Right lung (tissue), 10 donors: ENCODE measurements around the gene RFC2. TPM values are rescaled to one million over a fixed set of nuclear protein-coding genes. Genes with fewer than 3 reads are reported as not detected.

Experiments used
- DNase-seq, 2 donors: peaks; one replicate each; pipeline ENCODE4 v3.0.0-alpha.2; 2013
- long read RNA-seq, 8 donors: transcript quantifications; one replicate each; lab custom pipeline, GENCODE V29; 2026
- polyA plus RNA-seq, 5 donors: library from polyadenylated mRNA; unstranded; fragments of 120-200 nt; gene quantifications; one replicate each; pipeline versions ENCODE4 v1.2.1 to v1.2.3, GENCODE V29; 2013; ENCODE audit warnings: inconsistent platforms in 1 of 5, low replicate concordance in 1 of 5; ENCODE audit not compliant: insufficient read length in 5 of 5, insufficient read depth in 1 of 5

The RFC2 gene
- 10 to 100 TPM; 36.5 to 50.0 (median 38.8) TPM for polyA plus RNA-seq
- long read RNA-seq, donor 1, transcript RFC2-201 (11 exons, 1,695 nt), result major isoform, 7 of 9 reads
- long read RNA-seq, donor 1, partial matches to known transcripts, result 0 of 9 reads
- long read RNA-seq, donor 1, other reads (novel, unspliced or antisense), result 0 of 9 reads
- long read RNA-seq, donor 2, transcript RFC2-201 (11 exons, 1,695 nt), result major isoform, 10 of 11 reads
- long read RNA-seq, donor 2, partial matches to known transcripts, result 0 of 11 reads
- long read RNA-seq, donor 2, other reads (novel, unspliced or antisense), result 0 of 11 reads
- long read RNA-seq, donor 3, partial matches to known transcripts, result 0 of 5 reads
- long read RNA-seq, donor 3, other reads (novel, unspliced or antisense), result 0 of 5 reads
- long read RNA-seq, donor 4, transcript RFC2-201 (11 exons, 1,695 nt), result major isoform, 6 of 6 reads
- long read RNA-seq, donor 4, partial matches to known transcripts, result 0 of 6 reads
- long read RNA-seq, donor 4, other reads (novel, unspliced or antisense), result 0 of 6 reads
- long read RNA-seq, donor 5, transcript RFC2-201 (11 exons, 1,695 nt), result major isoform, 12 of 12 reads
- long read RNA-seq, donor 5, partial matches to known transcripts, result 0 of 12 reads
- long read RNA-seq, donor 5, other reads (novel, unspliced or antisense), result 0 of 12 reads
- long read RNA-seq, donor 6, transcript RFC2-201 (11 exons, 1,695 nt), result major isoform, 7 of 8 reads
- long read RNA-seq, donor 6, partial matches to known transcripts, result 0 of 8 reads
- long read RNA-seq, donor 6, other reads (novel, unspliced or antisense), result 0 of 8 reads
- long read RNA-seq, donor 7, transcript RFC2-201 (11 exons, 1,695 nt), result major isoform, 15 of 15 reads
- long read RNA-seq, donor 7, partial matches to known transcripts, result 0 of 15 reads
- long read RNA-seq, donor 7, other reads (novel, unspliced or antisense), result 0 of 15 reads
- long read RNA-seq, donor 8, transcript RFC2-201 (11 exons, 1,695 nt), result major isoform, 6 of 7 reads
- long read RNA-seq, donor 8, partial matches to known transcripts, result 0 of 7 reads
- long read RNA-seq, donor 8, other reads (novel, unspliced or antisense), result 0 of 7 reads

DNA sequence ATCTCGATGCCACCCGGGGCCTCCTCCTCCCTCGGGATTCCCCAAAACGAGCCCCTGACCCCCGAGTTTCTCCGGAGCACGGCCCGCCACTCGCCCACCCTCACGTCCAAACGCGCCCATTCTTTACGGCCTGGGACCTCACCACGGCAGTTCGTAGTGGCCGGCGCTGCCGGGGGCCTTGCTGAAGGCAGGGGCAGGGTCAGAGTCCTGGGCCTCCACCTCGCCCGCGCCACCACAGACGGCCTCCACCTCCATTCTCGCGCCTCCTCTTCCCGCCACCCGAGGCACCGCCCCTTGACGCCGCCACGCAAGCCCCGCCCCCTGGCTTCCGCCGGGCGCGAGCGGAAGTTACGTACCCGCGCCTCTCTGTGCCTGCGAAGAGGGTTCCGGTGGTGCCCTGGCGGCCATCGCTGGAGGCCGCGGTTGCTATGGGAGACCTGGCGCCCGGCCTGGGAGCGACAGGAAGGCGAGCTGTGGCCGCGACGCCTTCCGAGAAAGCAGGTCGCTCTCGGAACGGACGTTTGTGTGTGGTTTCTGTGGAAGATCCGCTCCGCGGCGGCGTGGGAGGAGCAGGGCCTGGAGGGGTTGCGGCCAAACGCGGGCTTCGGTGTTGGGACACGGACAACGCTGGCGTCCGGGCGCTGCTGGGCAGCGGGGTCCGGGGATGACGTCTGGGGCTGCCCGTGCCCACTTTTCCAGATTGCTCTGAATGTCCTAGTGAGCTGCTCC, at the start of gene RFC2:
RFC2 (minus strand) TSS at position 271 of the 729 bp plus-strand sequence; CDS start at position 255, 16 bp downstream.
- DNase-seq, result peak; percentile 97 to 98

DNA sequence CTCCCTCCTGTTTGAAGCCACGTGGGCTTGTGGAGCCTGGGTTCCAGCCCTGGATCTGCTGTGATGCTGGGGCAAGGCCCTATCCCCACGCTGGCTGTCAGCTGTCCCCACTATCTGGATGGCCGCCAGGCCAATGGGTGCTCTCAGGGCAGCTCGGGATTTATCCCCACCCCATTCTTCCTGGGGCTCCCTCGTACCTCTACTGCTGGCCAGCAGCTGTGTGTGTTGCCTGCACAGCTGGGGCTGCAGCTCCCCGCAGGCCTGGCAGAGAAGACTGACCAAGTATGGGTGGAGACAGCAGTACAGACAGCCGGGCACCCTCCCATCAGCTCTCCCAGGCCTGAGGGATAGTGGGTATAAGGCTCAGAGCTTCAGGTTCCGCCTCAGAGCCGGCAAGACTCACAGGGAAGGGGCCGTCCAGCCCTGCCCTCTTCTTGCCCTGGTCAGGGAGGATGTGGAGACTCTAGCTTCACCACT, 48.6 kb upstream of the RFC2 start:
- no peak for DNase-seq

DNA sequence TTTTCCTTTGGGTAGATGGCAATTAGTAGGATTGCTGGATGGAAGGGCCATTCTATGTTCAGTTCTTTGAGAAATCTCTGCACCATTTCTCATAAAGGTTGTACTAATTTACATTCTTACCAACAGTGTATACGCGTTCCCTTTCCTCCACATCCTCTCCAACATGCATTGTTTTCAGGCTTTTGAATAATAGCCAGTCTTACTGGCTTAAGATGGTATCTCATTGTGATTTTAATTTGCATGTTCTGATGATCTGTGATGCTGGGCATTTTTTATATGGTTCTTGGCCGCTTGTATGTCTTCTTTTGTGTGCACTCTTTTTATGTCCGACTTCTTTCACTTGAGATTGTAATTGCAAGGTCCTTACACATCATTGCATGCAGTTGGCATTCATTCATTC, 46.7 kb upstream of the RFC2 start:
- DNase-seq, result no peak

DNA sequence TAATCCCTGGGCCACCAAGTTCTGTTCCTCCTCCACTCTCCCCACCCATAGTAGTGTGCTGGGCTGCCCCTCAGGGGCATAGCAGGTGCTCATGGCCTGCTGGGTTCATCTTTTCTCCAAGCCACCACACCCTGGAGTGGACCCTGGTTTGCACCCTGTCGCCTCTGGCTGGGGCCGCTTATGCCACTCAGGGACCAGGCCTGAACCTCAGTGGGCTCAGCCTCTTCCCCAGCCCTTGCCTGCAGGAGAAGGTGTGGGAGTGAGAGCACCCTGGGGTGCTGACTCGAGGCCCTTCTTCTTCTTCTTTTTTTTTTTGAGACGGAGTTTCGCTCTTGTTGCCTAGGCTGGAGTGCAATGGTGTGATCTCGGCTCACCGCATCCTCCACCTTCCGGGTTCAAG, 45.2 kb upstream of the RFC2 start:
- no peak for DNase-seq

DNA sequence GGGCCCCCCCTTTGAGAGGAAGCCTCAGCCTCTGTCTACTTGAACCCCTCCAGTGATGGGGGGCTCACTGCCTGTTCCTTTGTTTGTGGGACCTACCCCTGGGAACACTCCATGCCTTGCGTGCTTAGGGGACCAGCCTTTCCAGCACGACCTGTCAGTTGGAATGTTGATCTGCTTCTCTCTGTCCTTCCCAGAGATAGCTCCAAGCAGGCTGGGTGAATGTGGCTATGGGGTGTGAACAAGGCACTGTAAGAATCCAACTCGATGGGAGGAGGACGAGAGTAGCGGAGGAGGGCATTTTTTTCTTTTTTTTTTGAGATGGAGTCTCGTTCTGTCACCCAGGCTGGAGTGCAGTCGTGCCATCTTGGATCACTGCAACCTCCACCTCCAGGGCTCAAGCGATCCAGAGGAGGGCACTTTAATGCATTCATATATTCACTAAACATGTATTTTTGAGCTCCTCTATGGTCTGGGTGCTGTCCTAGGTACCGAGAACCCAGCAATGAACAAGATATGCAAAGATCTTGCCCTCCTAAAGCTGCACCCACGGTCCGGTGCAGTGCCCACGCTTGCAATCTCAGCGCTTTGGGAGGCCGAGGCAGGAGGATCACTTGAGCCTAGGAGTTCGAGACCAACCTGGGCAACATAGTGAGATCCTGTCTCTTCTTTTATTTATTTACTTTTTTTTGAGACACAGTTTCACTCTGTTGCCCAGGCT, 43.5 kb upstream of the RFC2 start:
- no peak for DNase-seq

DNA sequence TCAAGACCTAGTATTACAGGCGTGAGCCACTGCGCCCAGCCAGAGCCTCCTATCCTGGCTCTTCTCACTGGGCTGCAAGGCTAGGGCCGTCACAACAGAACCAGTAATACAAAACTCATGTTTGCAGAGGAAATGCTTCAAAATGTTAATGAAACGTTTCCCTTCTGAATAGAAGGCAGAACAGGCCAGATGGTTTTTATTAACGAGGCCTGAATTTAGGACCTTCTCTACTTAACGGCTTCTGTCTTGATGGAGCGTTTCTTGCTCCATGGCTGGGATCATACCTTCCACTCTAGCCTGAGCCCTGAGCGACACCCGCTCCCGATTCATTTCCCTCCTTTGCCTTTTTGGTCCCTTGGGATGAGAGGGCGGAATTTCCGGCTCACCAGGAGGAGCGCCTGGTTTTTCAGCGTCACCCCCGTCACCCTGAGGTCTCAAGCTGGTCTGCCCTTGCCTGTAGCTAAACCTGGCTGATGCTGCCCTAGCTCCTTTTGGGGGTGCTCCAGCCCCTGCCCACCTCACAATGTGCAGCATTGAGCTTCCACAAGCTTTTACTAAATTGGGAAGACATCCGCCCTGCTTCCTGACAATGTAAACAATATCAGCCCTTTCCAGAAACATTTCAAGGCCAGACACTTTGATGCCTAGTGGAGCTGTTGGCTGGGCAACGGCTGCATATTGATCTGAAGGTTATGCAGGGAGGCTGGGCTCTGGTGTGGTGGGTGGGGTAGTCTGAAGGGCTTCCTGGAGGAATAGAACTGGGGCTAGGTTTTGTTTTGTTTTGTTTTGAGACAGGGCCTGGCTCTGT, 40.2 kb upstream of the RFC2 start:
- DNase-seq, result no peak

DNA sequence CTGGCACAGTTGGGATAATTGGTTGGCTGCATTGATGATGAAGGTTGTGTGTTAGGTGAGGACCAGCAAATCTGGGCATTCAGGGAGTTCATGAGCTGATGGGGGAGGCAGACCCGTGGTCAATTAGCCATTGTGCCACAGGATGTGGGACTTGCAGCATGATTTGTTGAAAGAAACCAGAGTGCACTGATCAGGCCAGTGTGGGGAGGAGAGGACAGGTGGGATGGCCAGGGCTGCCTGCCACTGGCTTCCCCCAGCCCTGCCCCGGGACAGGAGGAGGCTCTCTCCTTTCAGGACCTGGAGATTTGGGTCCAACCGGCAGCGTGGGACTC, 39.3 kb upstream of the RFC2 start:
- DNase-seq, result no peak

DNA sequence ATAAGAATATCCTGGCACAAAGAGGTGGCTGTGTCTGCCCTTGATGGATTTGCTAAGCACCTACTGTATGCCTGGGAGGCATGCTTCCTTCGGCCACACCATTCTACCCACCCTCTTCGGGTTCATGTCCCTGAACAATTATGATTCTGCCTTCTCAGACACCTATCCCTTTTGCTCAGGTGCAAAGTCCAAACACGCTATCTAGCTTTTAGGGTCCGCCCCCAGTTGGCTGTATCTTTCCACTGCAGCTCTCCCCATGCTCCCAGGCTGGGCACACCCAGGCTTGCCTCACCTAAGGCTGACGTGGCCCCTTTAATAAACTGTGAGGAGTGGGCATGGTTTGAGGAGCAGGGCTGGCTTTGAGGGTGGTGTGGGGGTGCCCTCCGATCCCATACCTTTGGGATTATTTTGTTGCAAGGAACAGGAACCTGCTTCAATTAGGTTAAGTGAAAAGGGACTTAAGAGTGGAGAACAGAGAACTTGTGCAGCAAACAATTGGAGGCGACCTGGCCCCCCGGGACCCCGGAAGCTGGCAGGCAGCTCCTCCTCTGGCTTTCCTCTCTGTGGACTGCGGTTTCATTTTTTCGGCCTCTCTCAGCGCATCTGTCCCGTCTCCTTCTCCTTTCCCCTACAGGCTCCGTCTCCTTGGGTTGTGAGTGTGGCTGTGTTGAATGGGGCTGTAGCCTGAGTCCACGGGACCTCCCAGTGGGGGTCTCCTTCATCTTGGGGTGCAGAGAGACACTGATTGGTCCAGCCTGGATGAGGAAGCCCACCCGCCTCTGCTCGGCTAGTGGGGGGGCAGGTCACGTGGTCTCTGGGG, 38.8 kb upstream of the RFC2 start:
- DNase-seq, result no peak

DNA sequence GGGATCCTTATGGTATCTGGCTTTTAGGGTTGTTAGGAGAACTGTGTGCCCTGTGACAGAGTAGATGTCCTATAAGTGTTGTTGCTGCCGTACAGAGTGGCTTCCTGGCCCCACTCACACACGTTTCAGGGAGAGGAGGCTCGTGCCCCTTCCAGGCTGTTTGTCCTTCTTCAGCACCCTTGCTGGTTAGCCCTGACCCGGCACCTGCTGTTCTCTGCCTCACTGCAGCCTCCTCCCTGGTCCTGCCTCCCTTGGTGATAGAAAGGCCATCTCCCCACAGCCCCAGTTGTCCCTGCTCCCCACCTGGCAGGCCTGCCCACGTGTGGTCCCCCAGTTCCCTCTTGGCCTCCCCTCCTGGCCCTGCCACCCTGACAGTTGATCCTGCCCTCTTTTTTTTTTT, 37.3 kb upstream of the RFC2 start:
- DNase-seq, result no peak

DNA sequence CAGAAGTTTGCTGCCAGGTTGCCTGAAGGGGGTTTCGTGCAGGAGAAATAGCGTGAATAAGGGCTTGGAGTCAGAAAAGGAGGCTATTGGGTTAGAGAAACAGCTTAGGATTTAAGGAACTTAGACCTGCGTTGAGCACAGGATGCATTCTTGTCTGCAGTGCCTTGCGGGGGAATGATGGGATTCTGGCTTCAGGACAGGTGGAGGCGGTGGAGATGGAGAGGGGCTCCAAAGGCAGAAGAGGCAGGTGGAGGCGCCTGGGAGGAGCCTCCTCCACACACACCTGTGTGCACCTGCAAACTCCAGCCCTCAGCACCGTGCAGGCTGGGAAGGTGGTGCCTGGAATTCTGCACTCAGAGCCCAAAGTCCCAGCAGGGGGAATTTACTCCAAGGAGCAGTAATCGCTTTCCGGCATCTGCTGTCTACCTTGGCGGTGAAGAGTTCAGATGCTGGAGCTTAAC, 36.8 kb upstream of the RFC2 start:
- no peak for DNase-seq

DNA sequence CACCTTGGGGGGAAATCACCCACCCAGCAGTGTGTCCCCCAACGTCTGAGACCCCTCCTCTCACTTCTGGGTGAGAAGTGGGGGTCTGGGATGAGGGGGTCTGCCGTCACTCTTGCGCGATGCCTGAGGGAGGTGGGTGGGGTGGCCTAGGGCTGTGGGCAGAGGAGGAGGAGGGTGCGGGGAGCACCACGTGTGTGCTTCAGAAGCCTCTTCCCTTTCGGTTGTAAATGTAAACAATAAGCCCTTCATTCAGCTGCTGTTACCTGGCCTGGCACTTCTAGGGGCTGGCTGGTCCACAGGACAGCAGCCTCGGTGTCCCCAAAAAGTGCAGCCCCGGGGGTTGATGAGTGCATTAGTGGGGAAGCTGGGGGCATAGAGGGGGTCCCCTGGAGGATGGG, 36.4 kb upstream of the RFC2 start:
- no peak for DNase-seq

DNA sequence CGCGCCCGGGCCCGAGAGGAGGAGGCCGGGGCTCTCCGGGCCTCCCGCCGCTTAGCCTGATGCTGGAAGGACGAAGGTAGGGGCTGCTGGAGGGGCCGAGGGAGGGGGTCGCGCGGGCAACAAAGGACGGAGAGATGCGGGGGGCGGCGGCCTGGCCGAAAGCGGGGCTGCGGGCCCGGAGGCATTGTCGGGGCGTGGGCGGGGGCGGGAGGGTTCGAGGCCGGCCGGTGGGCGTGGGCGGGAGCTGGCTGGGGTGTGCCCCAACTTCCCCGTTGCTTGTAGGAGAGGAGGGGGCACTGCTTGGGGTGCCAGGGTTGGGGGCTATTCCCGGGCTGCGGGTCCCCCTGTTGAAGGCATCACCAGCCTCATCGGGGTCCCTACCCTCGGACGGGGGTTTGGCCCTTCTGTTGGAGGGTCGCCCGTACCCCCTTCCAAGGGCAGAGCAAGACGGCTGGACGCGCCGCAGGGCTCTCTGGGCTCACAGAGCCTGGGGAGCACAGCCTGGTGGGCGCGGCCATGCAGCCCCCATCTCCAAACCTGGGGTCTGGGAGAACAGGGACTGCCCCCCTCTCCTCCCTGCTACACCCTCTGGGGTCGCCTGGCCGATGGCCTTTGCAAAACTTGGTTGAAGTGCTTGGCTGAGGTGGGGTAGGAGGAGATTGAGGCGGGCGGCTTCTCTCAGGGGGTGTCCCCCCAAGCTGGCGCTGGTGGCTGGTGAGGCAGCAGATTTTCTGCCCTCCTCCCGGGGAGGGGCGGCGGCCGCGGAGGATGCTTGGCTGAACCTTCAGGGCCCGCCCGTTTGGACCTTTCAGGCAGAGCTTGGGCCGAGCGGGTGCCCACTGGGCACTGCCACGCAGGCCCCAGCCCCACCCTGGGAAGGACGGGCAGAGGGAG, 35.7 kb upstream of the RFC2 start:
- DNase-seq, result no peak

DNA sequence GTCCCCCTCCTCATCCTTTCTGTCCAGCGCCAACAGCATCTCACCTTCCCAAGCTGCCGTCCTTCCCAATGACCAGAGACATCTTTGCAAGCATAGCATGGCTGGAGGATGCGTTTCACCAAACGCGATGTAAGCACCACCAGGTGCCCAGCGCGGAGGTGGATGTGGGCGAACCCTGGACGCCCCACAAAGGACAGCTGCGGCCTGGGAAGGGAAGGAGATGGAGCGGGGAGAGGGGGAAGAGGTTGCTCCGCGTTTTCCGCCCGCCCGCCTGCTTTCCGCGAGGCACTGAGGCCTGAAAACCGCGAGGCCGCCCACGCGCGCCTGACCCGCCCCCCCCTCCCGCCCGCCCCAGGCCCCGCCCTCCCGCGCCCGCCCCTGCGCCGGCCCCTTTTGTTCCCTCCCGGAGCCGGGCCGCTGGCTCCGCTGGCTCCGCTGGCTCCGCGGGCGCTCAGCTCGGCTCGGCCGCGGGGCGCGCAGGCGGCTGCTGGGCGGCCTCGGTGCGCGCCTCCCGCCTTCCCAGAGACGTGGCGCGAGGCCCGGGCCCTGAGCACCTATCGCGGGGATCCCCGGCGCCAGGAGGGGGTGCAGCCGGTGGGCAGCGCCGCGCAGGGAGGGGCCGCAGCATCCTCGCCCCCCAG, 34.9 kb upstream of the RFC2 start, which contains the start of gene CLIP2:
CLIP2 (plus strand) TSS at position 390 of the 641 bp plus-strand sequence. CDS start 28,140 bp downstream, outside the sequence.
- DNase-seq, result peak; percentile 67 to 74

DNA sequence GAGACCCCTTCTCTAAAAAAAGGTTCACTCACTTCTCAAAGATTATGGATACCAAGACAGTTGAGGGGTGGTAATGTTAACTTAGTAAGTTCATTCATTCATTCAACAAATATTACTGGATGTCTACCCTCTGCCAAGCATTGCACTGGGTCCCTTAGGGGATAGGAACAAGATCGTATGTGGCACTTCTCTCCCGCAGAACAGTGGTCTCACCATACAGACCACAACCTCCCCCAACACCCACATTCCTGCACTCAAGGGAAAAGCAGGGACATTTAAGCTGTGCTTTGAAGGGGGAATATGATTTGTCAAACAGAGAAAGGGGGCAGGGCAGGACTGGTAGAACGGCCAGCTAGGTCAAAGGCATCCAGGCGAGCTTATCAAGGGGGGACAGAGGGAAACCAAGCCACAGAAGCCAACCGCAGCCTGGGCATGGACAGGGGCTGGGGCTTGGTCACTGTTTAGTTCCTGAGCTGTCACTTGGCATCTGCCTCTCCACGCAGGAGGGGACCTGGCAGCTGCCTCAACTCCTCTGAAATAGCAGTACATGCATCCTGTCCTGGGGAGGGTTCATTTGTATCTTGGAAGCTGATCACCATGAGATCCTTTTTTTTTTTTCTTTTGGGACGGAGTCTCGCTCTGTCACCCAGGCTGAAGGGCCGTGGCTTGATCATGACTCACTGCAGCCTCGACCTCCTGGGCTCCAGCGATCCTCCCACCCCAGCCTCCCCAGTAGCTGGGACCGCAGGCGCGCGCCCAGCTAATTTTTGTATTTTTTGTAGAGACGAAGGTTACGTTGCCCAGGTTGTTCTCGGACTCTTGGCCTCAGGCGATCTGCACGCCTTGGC, 34.1 kb upstream of the RFC2 start:
- no peak for DNase-seq

DNA sequence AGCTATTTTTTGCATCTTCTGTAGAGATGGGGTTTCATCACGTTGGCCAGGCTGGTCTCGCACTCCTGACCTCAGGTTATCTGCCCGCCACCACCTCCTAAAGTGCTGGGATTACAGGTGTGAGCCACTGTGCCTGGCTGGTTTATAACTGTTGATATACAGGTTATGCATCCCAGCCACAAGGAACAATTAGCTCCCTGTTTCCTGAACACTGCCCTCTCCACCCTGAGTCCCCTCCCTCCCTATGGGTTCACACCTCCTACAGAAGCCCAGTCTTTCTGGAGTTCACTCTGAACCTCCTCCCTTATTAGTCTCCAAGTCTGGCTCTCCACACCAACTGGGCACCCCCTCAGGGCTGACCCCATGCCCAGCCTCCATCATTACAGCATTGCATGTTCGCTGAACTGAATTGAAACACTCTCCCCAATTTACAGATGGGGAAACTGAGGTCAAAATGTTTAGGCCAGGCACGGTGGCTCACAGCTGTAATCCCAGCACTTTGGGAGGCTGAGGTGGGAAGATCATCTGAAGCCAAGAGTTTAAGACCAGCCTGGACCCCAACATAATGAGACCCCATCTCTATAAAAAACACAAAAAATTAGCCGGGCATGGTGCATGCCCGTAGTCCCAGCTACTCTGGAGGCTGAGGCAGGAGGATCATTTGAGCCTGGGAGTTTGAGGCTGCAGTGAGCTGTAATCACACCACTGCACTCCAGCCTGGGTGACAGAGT, 33.3 kb upstream of the RFC2 start:
- no peak for DNase-seq

DNA sequence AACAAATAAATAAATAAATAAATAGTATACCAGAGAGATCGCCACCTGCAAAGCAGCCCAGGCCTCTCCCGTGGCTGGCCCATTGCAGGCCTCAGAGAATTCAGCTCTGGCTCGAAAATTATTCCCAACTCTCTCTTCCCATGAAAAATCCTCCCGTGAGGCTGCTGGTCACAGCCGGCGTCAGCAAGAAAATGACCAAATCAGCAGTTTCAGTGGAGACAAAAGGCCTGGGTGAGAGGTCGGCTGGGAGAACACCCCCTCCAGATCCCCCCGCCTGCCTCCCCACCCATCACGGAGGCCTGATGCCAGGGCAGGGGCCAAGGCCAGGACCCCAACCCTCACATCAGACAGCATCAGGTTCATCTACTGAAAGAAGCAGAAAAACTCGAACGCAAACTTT, 31.9 kb upstream of the RFC2 start:
- DNase-seq, result no peak
